Adipose tissue (tissue), 3 donors: ENCODE measurements around the gene PACSIN2. TPM values are rescaled to one million over a fixed set of nuclear protein-coding genes. Genes with fewer than 3 reads are reported as not detected.
A peak's percentile ranks its signal among the peaks of the same experiment; 100 is the strongest.

Experiments
- H3K27ac ChIP-seq: one replicate; pipeline ENCODE4 v1.5.1; 2013; ENCODE audit warnings: low read depth, low read length
- WGBS, 3 donors: extraction: QIAGEN DNeasy Blood & Tissue Kit; methylation state at CpG; one replicate each; pipeline ENCODE4 v1.1.7; 2013; 5-methylcytosine and 5-hydroxymethylcytosine counted together
- polyA plus RNA-seq, 3 donors: library from polyadenylated mRNA; stranded (reverse); fragments of 200-250 nt; gene quantifications; one replicate each; pipeline ENCODE4 v1.2.3, GENCODE V29; 2013
- donor health status: healthy with polysubstance abuse.
- donor health status: Bipolar disorder and iron deficiency.
- donor health status: healthy.

PACSIN2 gene
- polyA plus RNA-seq, 3 donors, result 21.9 to 53.1 (median 24.6) TPM

DNA sequence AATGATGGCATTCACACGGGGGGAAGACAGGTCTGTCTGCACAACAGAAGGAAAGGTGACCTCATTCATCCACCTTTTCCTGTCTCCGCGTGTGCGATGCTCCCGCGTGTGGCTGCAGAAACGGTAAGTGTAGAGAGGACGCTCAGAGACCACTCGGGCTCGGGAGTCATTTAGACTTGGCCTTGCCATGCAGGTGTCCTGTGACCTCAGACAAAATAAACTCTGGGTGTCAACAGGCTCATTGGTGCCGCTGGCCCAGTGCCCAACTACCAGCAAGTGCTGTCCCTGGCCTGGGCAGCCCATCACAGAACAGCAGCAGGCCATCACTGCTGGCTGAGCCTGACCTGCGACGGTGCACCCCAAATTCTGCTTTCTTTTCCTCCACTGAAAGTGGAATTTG lies 109.7 kb downstream of the PACSIN2 start:
- no peak overlapping the region for H3K27ac ChIP-seq
- WGBS, 3 donors, result 40 to 80% (median 64%) methylated on average over 13 of the region's 13 CpGs

GRCh38 chr22:42904050-42904449 lies 110.9 kb downstream of the PACSIN2 start:
- no peak overlapping the region for H3K27ac ChIP-seq
- 81 to 94% (median 91%) methylated on average over 12 of the region's 12 CpGs for WGBS, 3 donors

- no peak overlapping the region for H3K27ac ChIP-seq
- 74 to 79% (median 78%) methylated on average over 15 of the region's 15 CpGs for WGBS, 3 donors
Measured at GRCh38 chr22:42902875-42903510, 112.0 kb downstream of the PACSIN2 start.

DNA sequence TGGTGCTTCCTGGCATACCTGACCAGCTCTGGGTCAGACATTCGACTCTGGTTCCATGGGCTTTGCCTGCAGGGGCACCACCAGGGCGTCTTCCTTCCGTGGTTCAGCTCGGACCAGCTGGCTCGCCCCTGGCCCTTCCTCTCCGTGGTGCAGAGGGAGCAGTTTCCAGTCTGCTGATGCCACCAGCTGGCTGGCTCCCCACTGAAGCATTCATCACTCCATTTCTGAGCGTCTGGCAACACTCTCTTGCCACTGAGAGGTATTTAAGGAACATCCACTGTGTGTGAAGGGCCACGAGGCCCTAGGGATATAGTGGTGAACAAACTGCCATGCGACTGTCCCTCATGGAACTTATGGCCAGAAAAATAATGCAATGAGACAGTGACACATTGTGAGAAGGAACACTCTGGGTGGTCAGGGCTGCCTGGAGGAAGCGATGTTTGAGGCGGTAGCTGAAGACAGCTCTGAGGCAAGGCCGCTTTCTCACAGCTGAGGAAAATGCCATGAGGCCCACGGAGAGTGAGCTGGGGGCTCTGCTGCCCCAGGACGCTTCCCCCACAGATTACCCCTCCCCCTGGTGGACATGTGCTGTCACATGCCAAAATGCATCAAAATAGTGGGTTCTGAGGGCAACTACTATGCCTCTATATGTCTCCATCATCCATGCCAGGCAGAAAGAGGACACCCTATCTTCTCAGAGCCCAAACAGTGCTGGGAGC lies 113.0 kb downstream of the PACSIN2 start:
- H3K27ac ChIP-seq, result no peak overlapping the region
- WGBS, 3 donors, result 72 to 73% (median 72%) methylated on average over 14 of the region's 14 CpGs

- WGBS, 3 donors, result 84 to 92% (median 89%) methylated on average over 6 to 7 of the region's 7 CpGs
- H3K27ac ChIP-seq, result no peak overlapping the region
Measured at GRCh38 chr22:42897960-42898359, 117.0 kb downstream of the PACSIN2 start.

DNA sequence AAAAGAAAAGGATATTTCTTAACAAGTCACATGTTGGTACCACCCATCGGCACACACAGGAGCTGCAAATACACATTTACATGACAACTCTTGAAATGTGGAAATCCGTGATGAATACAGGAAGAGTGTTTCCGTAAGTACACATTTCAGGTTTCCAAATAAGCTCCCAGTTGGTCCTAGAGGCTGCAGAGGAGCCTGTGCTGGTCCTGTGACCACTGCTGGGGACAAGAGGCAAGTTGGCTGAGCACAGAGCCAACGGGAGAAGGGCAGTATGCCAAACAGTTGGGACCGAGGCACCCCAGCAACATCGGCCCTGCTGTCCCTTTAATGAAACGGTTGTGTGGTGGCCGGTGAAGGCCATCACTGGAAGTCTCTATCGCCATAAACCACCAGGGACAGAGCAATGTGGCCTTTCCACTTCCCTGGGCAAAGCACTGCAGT lies 119.4 kb downstream of the PACSIN2 start:
- WGBS, 3 donors, result 30 to 50% (median 42%) methylated on average over 9 of the region's 9 CpGs
- peak overlapping the region; percentile 39 for H3K27ac ChIP-seq

- peak overlapping the region; percentile 34 for H3K27ac ChIP-seq
- 32 to 48% (median 35%) methylated on average over 7 of the region's 7 CpGs for WGBS, 3 donors
Measured at GRCh38 chr22:42895087-42895486, 119.9 kb downstream of the PACSIN2 start.

DNA sequence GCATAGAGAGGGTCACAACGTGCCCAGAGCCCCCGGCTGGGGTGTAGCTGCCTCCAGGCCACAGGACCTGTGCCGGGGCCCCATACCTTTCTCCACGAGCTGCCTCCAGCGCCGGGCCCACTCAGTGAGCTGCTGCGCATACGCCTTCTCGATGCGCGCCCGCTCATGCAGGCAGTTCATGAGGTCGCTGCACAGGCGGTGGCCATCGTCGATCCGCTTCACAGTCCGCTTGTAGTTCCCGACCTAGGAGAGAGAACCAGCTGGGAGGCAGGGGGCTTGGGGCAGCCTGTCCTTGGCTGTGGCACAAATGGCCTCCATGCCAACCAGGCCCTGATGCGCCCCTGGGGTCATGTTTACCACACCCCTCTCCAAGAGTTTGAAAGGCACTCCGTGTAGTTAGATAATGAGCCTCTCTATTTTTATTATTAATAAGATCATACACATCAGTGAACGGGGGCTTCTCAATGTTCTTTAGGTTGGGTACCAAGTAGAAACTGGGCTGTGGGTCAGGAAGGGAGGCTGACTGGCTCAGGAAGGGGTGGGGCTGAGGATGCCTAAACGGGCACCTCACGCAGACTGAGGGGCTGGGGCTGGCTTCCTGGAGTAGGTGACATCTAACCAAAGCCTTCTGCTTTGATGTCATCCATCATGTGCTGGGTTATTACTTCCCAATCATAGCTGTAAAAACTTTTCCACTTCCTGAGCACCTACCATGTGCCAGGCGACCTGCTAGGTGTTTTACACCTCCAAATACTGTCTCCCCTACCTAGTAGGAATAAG lies 121.4 kb downstream of the PACSIN2 start:
- WGBS, 3 donors, result 68 to 89% (median 87%) methylated on average over 25 of the region's 25 CpGs
- peak overlapping the region; percentile 32 for H3K27ac ChIP-seq

DNA sequence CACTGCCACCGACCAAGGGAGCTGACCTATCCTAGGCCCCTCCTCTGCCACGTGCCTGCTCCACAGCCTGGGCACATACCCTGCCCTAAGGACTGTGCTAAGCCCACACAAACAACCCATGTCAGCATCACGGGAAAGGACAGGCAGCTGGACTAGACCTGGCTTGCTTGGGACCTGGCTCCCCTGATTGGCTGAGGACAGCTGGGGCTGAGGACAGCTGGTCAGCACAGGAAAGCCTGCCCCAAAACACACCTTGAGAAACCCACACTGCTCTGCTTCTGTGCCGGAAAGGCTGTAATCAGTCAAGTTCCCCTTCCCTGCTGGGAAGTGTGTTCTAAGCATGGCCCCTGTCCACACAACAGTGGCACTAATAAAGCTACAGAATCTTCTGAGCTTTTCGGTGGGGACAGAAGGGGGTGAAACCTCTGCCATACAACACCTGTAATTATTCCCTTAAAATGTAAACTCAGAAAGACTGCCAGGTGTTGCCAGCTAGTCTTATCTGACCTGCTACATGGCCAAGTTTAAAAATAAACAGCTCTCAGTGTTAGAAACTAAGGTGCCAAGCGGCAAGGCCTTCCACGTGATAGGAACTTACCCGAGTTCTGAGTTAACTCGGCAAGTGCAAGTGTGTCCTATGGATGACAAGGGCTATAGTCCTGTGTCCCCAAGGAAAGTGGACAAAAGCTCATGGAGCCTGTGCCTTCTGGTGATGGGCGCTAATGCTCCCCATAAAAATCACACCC lies 122.2 kb downstream of the PACSIN2 start:
- peak overlapping the region; percentile 40 for H3K27ac ChIP-seq
- WGBS, 3 donors, result 26 to 64% (median 58%) methylated on average over 10 of the region's 10 CpGs

DNA sequence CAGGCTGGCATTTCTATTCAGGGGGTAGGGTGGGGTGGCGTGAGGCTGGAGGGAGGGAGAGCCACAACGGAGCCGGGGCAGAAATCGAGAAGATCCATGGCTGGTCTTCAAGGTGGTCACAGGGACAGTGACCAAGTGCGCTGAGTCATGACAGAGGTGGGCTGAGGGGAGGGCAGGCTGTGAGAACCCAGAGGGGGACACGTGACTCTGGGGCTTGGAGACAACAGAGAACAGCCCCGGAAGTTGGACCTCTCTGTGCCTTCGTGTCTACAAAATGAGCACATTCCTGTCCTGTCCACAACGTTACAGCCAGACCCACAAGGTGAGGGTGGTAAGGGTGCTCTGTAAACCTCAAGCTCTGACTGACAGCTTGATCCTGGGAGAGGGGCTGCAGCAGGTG lies 122.8 kb downstream of the PACSIN2 start:
- 45 to 63% (median 59%) methylated on average over 9 of the region's 9 CpGs for WGBS, 3 donors
- H3K27ac ChIP-seq, result peak overlapping the region; percentile 40

DNA sequence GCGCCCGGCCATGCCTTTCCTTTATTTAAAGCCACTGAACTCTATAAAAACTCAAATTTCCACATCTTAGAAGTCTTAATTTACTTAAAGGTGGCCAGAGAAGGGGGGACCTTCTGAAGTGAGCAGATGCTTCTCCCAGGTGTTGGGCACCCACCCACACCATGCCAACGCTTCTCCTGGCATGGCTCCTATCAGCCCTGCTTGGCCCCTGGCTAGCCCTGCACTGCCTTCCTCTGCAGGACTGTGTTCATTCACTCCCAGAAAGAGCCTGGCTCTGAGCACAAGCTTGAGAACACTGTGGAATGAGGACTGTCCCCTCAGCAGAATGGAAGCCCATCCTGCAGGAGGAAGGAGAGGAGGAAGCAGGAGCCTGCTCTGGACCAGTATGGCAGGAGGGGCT lies 123.3 kb downstream of the PACSIN2 start:
- peak overlapping the region; percentile 40 for H3K27ac ChIP-seq
- 83 to 97% (median 95%) methylated on average over 3 of the region's 3 CpGs for WGBS, 3 donors

- 87 to 93% (median 91%) methylated on average over 13 of the region's 13 CpGs for WGBS, 3 donors
Measured at GRCh38 chr22:42891008-42891407, 123.9 kb downstream of the PACSIN2 start.

GRCh38 chr22:42889304-42889703 lies 125.6 kb downstream of the PACSIN2 start:
- H3K27ac ChIP-seq, result no peak overlapping the region

More at GRCh38 chr22:42891008-42891407, 123.9 kb downstream of the PACSIN2 start:
- H3K27ac ChIP-seq, result no peak overlapping the region

DNA sequence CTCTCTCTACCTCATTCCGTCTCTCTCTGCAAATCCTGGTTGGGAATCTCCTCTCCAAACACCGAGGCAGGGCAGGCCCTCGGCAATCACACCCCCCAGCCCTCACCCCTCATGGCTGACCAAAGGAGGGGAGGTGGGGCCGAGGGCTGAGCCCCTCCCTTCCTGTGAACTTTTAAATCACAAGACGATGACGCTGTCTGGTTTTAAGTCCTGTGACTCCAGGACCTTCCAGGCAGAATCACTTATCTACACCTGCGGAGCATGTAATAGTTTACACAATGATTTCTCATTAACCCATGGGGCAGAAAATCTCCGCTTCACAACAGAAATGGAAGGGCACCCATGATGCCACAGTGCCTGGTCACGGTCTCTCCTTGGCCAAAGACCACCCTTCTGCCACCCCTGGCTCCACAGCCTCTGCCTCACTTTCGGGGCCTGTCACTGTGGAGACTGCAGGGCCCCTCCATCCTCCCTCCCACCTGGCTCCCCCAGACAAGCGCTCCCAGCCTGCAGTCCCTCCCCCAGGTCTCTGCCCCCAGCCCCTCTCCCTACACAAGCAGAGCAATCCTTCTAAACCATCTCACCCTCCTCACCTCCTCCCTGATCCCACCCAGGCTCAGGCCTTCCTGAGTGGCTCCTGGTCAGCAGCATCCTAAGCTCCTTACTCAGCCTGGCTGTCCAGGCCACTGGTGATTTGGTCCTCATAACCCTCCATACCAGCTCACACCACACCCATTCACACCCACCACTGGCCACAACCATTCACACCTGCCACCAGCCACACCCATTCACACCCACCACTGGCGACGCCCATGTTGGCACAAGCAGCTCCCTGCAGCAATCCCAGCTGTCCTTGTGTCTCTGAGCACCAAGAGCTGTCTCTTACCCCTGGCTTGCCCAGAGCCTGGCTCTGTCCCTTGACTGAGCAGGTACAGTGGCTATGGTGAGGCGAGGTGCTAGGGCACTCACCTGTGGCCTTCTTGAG lies 127.1 kb downstream of the PACSIN2 start:
- no peak overlapping the region for H3K27ac ChIP-seq
- WGBS, 3 donors, result 32 to 86% (median 83%) methylated on average over 14 of the region's 14 CpGs

More at GRCh38 chr22:42889304-42889703, 125.6 kb downstream of the PACSIN2 start:
- 50 to 83% (median 73%) methylated on average over 4 of the region's 4 CpGs for WGBS, 3 donors

GRCh38 chr22:42887120-42887519 lies 127.8 kb downstream of the PACSIN2 start:
- H3K27ac ChIP-seq, result no peak overlapping the region
- WGBS, 3 donors, result 31 to 91% (median 88%) methylated on average over 7 of the region's 7 CpGs

DNA sequence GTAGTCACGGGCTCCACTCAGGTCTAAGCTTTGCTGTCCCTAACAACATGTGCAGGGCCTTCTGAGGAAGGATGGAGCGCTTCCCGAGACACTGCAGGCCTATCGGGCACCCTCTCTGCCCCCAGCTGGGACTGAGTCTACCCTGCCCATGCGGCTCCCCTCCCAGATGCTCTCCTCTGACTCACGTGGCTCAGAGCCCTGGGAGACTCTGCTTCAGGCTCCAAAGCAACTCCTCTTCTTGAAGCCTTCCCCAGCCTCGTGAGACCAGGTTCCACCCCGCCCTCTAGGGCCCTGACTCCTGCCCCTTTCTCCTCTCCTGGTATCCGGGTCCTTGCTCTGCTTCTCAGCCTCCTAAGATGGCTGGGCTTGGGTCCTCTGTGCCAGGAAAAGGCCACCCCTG lies 129.5 kb downstream of the PACSIN2 start:
- WGBS, 3 donors, result 61 to 86% (median 84%) methylated on average over 9 of the region's 9 CpGs
- H3K27ac ChIP-seq, result no peak overlapping the region

DNA sequence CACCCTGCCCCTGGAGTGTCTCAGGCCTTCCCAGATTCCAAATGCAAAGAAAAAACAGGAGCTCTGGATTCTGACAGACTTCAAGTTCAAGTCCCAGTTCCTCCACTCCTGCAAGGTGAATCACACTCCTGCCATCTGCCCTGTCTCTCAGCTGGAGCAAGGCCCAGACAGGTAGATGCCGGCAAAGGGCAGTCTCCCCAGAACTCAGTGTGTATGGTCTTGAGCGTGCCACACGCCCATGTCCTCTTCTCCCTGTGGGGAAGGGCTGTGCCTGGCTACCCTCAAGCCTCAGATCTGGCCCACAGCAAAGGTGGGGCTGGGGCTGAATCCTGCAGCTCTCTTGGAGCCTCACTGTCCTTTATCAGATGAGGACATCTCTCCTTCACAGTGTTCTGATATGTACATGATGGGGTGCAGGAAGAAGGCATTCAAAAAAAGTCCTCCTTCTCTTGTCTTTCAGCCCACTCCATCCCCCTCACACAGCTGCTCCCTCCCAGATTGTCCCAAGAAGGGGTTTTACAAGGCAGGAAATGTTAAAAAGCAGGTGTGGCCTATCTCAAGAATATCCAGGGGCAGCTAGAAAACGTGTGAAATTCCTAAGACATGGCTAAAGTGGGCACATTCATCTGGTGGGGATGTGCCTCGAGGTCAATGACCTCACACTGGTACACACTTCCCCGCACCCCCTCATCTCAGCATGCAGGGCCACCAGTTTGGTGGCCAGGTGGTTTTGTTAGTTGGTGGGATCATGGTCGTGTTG lies 130.2 kb downstream of the PACSIN2 start:
- H3K27ac ChIP-seq, result no peak overlapping the region
- 64 to 84% (median 83%) methylated on average over 7 of the region's 7 CpGs for WGBS, 3 donors
